Common myeloid progenitor, CD34-positive (primary cell): ENCODE results near the gene NIPAL3.
A peak's percentile ranks its signal among the peaks of the same experiment; 100 is the strongest.

Source experiments
- CTCF ChIA-PET: fragments of 350-600 bp; sonication (Branson Sonifier 250); formaldehyde crosslinking; loops from one replicate; lab custom pipeline; 2021; ENCODE audit warnings: antibody characterized with exemption; lab: Charles Lee
- POLR2A ChIA-PET: fragments of 350-600 bp; sonication (Branson Sonifier 250); formaldehyde crosslinking; loops from one replicate; lab custom pipeline; 2021; ENCODE audit warnings: antibody characterized with exemption; lab: Charles Lee
- DNase-seq, 3 donors: peaks; one replicate each; pipeline versions ENCODE4 v3.0.0 to v3.0.0-alpha.2; 2013
- H3K27ac ChIP-seq, 2 experiments: 1 replicate in 1 of 2; 2 replicates in 1 of 2; pipeline ENCODE4 v1.7.0; 2013; ENCODE audit warnings: inconsistent platforms in 2 of 2, low read length in 2 of 2, mild to moderate bottlenecking in 2 of 2, low read depth in 1 of 2, moderate library complexity in 1 of 2; ENCODE audit not compliant: severe bottlenecking in 2 of 2, insufficient read depth in 1 of 2, poor library complexity in 1 of 2
- H3K27me3 ChIP-seq, 5 experiments: replicated peaks in 2 of 5; 1 replicate in 3 of 5; 2 replicates in 2 of 5; pipeline versions ENCODE4 v1.6.1 to v1.7.0; 2013; ENCODE audit warnings: low read length in 4 of 5, mild to moderate bottlenecking in 2 of 5, moderate library complexity in 2 of 5, inconsistent platforms in 1 of 5; ENCODE audit not compliant: insufficient read depth in 5 of 5, control insufficient read depth in 4 of 5
- H3K36me3 ChIP-seq, 4 experiments: 1 replicate in 2 of 4; 2 replicates in 2 of 4; pipeline versions ENCODE4 v1.6.1 to v1.7.0; 2013; ENCODE audit warnings: low read length in 3 of 4, control low read depth in 1 of 4, mild to moderate bottlenecking in 1 of 4; ENCODE audit not compliant: control insufficient read depth in 4 of 4, insufficient read depth in 4 of 4
- H3K4me1 ChIP-seq, 4 experiments: 1 replicate in 3 of 4; 2 replicates in 1 of 4; pipeline versions ENCODE4 v1.6.1 to v1.7.1; 2013; ENCODE audit warnings: low read length in 3 of 4, mild to moderate bottlenecking in 3 of 4, control low read depth in 1 of 4, inconsistent platforms in 1 of 4, moderate library complexity in 1 of 4; ENCODE audit not compliant: control insufficient read depth in 4 of 4, insufficient read depth in 4 of 4; ENCODE audit errors: control extremely low read depth in 1 of 4
- H3K4me3 ChIP-seq, 7 experiments: 1 replicate in 4 of 7; 2 replicates in 3 of 7; pipeline versions ENCODE4 v1.5.1 to v1.7.0; 2013; ENCODE audit warnings: mild to moderate bottlenecking in 7 of 7, low read length in 6 of 7, moderate library complexity in 6 of 7, inconsistent platforms in 2 of 7, low read depth in 2 of 7, control low read depth in 1 of 7; ENCODE audit not compliant: insufficient read depth in 4 of 7, control insufficient read depth in 1 of 7; ENCODE audit errors: extremely low read depth in 1 of 7
- H3K9me3 ChIP-seq, 5 experiments: 1 replicate in 4 of 5; 2 replicates in 1 of 5; pipeline versions ENCODE4 v1.6.1 to v1.7.1; 2013; ENCODE audit warnings: low read length in 4 of 5, mild to moderate bottlenecking in 2 of 5, inconsistent platforms in 1 of 5, low read depth in 1 of 5, moderate library complexity in 1 of 5; ENCODE audit not compliant: control insufficient read depth in 4 of 5, insufficient read depth in 2 of 5; ENCODE audit errors: control extremely low read depth in 1 of 5
- WGBS: methylation state at CpG from one replicate; pipeline ENCODE4 v1.1.5; 2013; ENCODE audit not compliant: insufficient coverage; 5-methylcytosine and 5-hydroxymethylcytosine counted together

NIPAL3 gene

DNA sequence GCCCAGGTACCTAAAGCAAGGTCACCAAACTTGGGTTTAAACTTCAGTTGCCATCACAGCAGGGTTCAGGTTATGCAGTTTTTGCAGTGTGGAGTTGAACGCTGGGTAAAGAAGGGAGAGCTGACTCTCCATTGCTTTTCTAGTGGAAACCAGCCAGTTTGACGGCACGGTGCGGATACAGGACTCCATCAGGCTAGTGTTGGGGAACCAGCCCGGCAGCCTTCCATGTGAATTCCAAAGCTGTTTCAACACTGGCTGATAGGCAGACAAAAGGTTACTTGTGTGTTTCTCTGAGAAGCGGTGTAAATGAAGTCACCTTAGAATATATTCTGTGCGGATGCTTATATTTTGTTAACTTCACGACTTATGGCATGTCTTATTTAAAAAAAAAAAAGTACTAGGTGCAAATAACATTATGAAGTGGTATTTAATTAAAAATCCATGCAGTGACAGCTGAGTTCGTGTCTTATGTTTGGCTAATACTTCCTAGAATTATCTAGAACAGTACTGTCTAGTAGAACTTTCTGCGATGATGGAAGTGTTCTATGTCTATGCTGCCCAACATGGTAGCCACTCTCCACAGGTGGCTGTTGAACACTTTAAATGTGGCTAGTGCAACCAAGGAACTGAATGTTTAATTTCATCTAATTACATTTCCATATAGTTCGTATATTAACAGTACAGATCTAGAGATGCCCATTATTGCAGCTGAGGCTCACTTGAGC is 57.1 kb downstream of the NIPAL3 start:
- H3K4me1 ChIP-seq = peaks cover 0 to 12% (median 0%) of the 10 kb centered on the region in 4 experiments
- CTCF ChIA-PET = interaction anchor here (0.7 kb wide), 1 partner anchor 377 kb away, joined by 3 read pairs; no protein-coding TSS in a partner anchor
- peaks cover 0 to 3% (median 0%) of the 10 kb centered on the region in 5 experiments for H3K9me3 ChIP-seq
- H3K36me3 ChIP-seq = peaks cover 0 to 30% (median 4%) of the 10 kb centered on the region in 4 experiments
- H3K4me3 ChIP-seq = no peak overlapping the region
- no peak for DNase-seq
- no peaks in the 10 kb centered on the region for H3K27me3 ChIP-seq
- over 99% methylated on average over 8 of the region's 11 CpGs for WGBS
- POLR2A ChIA-PET = no interaction called here
- no peak overlapping the region for H3K27ac ChIP-seq

DNA sequence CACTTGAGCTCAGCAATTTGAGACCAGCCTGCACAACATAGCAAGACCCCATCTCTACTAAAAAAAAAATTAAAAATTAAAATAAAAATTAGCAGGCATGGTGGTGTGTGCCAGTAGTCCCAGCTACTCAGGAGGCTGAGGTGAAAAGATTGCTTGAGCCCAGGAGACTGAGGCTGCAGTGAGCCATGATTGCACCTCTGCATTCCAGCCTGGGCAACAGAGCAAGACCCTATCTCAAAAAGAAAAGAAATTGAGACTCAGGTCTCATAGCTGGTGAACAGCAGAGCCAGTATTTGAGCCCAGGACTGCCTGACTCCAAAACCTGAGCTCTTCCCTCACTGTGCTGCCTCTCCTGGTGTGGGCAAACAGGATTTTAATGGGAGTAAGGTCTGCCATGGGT is 58.6 kb downstream of the NIPAL3 start:
- Histone ChIP-seq H3K9me3 (peaks cover 0 to 3% (median 0%) of the 10 kb centered on the region in 5 experiments), H3K27me3 (no peaks in the 10 kb centered on the region), H3K4me1 (peaks cover 0 to 12% (median 0%) of the 10 kb centered on the region in 4 experiments), H3K4me3 (no peak overlapping the region), H3K27ac (no peak overlapping the region), H3K36me3 (peaks cover 0 to 20% (median 2%) of the 10 kb centered on the region in 4 experiments)
- POLR2A ChIA-PET = no interaction called here
- CTCF ChIA-PET = no interaction called here
- DNase-seq = no peak

DNA sequence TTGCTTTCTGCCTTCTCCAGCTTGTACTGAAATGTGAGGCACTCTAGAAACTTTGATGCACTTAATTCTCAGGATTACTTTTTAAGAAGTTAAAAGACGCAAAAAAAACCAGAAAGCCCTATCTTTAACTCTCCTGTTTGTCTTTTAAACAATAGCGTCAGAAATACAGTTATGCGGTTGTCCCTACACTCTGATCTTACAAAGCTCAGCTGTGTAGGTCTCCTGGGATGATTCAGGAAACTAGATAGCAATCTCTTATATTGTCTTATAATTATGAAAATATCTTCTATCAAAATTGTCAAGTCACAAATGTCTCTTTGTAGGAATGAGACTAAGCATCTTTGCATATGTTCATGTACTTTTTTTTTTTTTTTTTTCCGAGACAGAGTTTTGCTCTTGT is 60.1 kb downstream of the NIPAL3 start:
- Histone ChIP-seq H3K36me3 (peaks cover 0 to 5% (median 2%) of the 10 kb centered on the region in 4 experiments), H3K27ac (no peak overlapping the region), H3K27me3 (no peaks in the 10 kb centered on the region), H3K9me3 (no peaks in the 10 kb centered on the region), H3K4me1 (peaks cover 0 to 17% (median 0%) of the 10 kb centered on the region in 4 experiments), H3K4me3 (no peak overlapping the region)
- WGBS = 100% methylated on average over 1 of the region's 4 CpGs
- CTCF ChIA-PET = no interaction called here
- POLR2A ChIA-PET = no interaction called here
- no peak for DNase-seq

DNA sequence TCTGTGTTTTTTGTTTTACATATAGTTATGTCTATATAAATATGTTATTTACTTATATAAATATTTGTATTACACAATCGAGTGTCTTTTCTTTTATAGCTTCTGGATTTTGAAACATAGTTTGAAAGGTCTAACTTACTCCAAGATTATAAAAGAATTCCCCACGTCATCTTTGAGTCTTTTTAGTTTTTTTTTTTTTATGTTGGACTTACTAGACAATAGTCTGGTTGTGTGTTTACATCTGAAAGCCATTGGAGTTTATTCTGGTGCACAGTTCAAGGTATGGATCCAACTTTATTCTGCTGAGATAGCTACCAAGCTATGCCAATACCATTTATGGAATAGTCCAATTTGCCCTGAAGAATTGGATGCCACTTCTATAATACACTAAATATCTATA is 61.0 kb downstream of the NIPAL3 start:
- H3K4me3 ChIP-seq = no peak overlapping the region
- CTCF ChIA-PET = no interaction called here
- POLR2A ChIA-PET = no interaction called here

DNA sequence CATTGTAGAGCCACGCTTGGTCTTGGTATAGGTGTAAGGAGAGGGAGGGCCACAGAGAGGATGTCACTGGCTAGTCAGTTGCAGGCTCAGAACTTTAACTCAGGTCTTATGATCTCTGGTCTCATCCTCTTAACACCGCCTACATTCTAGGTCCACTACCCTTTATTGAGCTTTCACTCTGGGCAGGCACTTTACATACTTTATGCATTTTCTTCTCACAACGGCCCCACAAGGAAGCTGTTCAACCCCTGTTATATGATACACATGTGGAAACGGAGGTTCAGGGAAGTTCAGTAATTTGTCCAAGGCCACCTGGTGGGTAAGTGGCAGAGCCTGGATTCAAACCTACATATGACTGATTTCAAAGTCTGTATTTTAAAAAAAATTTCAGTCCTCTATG is 61.7 kb downstream of the NIPAL3 start:
- DNase-seq = no peak
- peaks cover 0 to 5% (median 0%) of the 10 kb centered on the region in 4 experiments for H3K36me3 ChIP-seq
- H3K4me1 ChIP-seq = peaks cover 7 to 21% (median 12%) of the 10 kb centered on the region in 4 experiments
- H3K27ac ChIP-seq = no peak overlapping the region
- ChIA-PET POLR2A (no interaction called here), CTCF (interaction anchor here (0.8 to 1.5 kb wide), 2 partner anchors 9 to 68 kb away, joined by 3 read pairs; no protein-coding TSS in a partner anchor)
- H3K4me3 ChIP-seq = no peak overlapping the region
- WGBS = 100% methylated on average over 2 of the region's 4 CpGs
- H3K9me3 ChIP-seq = no peaks in the 10 kb centered on the region
- no peaks in the 10 kb centered on the region for H3K27me3 ChIP-seq

More for the DNA sequence above, 61.0 kb downstream of the NIPAL3 start:
- Histone ChIP-seq H3K9me3 (no peaks in the 10 kb centered on the region), H3K4me1 (peaks cover 6 to 18% (median 7%) of the 10 kb centered on the region in 4 experiments), H3K36me3 (peaks cover 0 to 5% (median 0%) of the 10 kb centered on the region in 4 experiments), H3K27ac (no peak overlapping the region), H3K27me3 (no peaks in the 10 kb centered on the region)
- DNase-seq = no peak
- no CpG with 5 or more reads among the region's 2 CpGs for WGBS

DNA sequence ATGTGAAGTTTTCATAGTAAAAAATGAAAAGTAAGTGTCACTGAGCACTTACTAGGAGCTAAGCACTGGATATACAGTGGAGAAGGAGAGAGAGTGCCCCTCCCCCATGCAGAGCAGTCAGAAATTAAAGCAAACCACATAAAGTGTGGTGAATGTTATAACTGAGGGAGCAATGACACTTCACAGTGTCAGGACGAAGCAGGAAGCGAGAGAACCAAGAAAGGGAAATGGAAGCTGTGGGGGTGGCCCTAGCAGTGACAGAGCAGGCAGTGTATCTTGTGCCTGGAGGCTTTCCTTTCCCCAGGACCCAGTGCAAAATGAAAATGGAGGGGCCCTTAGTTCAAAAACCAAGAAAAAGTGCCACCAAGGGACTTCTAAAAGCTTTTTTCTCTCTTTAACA is 65.5 kb downstream of the NIPAL3 start:
- Histone ChIP-seq H3K27ac (peak overlapping the region in 1 of 2 experiments; percentile 29), H3K4me3 (peak overlapping the region in 3 of 7 experiments; percentile 7 to 28 (median 12)), H3K27me3 (no peaks in the 10 kb centered on the region), H3K36me3 (no peaks in the 10 kb centered on the region), H3K9me3 (no peaks in the 10 kb centered on the region), H3K4me1 (peaks cover 7 to 21% (median 12%) of the 10 kb centered on the region in 4 experiments)
- POLR2A ChIA-PET = no interaction called here
- 0% methylated on average over 1 of the region's 2 CpGs for WGBS
- peak; percentile 40 to 83 (median 77) for DNase-seq
- CTCF ChIA-PET = interaction anchor here (1.1 kb wide), 1 partner anchor 10 kb away, joined by 3 read pairs; no protein-coding TSS in a partner anchor
